ENCODE results near the gene SLC22A3.

DNA sequence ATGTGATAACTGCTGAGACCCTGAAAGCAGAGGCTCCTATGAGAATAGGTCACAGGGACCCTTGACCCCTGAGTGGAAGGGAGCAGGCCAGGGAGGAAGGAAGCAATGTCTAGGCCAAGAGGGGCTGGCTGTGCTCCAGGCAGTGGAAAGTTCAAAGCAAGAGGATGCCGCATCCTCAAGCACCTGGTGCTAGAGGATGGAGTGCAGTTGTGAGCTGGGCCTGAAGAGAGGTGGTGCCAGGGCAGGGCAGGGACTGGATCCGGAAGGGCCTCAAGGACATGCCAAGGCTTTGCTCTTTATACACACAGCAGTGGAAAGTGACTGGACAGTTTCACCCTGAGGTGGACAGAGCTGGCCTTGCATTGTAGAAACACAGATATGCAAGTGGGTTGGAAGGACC lies 97.0 kb downstream of the SLC22A3 start:
- TF ChIP-seq, protein P1, sequence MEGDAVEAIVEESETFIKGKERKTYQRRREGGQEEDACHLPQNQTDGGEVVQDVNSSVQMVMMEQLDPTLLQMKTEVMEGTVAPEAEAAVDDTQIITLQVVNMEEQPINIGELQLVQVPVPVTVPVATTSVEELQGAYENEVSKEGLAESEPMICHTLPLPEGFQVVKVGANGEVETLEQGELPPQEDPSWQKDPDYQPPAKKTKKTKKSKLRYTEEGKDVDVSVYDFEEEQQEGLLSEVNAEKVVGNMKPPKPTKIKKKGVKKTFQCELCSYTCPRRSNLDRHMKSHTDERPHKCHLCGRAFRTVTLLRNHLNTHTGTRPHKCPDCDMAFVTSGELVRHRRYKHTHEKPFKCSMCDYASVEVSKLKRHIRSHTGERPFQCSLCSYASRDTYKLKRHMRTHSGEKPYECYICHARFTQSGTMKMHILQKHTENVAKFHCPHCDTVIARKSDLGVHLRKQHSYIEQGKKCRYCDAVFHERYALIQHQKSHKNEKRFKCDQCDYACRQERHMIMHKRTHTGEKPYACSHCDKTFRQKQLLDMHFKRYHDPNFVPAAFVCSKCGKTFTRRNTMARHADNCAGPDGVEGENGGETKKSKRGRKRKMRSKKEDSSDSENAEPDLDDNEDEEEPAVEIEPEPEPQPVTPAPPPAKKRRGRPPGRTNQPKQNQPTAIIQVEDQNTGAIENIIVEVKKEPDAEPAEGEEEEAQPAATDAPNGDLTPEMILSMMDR (IDR thresholded peaks at IDR 0.05): no peak
- no peak for TF ChIP-seq POLR2A (IDR thresholded peaks at IDR 0.05)
